Activated CD8-positive, alpha-beta memory T cell treated with anti-CD3 and anti-CD28 coated beads, Interleukin-2, amount 50 U/mL, for 4 hours (primary cell): ENCODE measurements around the gene ERBIN.
"Not testable (repeated sequence)": the region's sequence is repeated elsewhere in the genome, so short reads cannot be mapped to it uniquely, and the experiment has no call there.

Source experiments
- DNase-seq: peaks from one replicate; pipeline ENCODE4 v3.0.0-alpha.2; 2020

Gene ERBIN

GRCh38 chr5:65923339-65923738 is 3.0 kb upstream of the ERBIN start:
- DNase-seq = no peak

- DNase-seq = no peak
These were observed 1.9 kb upstream of the ERBIN start for GRCh38 chr5:65924366-65925043.

GRCh38 chr5:65925044-65925600 is 1.3 kb upstream of the ERBIN start:
- DNase-seq = peak; percentile 69

- peak; percentile 77 for DNase-seq
These were observed 637 bp upstream of the ERBIN start for GRCh38 chr5:65925601-65926275.

- DNase-seq = no peak
These were observed 518 bp downstream of the ERBIN start for GRCh38 chr5:65926893-65927292.

GRCh38 chr5:65927503-65928321 is 1.3 kb downstream of the ERBIN start:
- DNase-seq = peak; percentile 18

GRCh38 chr5:65928322-65928752 is 2.0 kb downstream of the ERBIN start:
- no peak for DNase-seq

- DNase-seq = no peak
These were observed 2.5 kb downstream of the ERBIN start for GRCh38 chr5:65928860-65929259.

- no peak for DNase-seq
These were observed 6.3 kb downstream of the ERBIN start for GRCh38 chr5:65932676-65933075.

- no peak for DNase-seq
These were observed 6.9 kb downstream of the ERBIN start for GRCh38 chr5:65933295-65933694.

GRCh38 chr5:65938256-65938655 is 11.9 kb downstream of the ERBIN start:
- no peak for DNase-seq

- DNase-seq = no peak
These were observed 17.4 kb downstream of the ERBIN start for GRCh38 chr5:65943771-65944170.

GRCh38 chr5:65946198-65946745 is 19.9 kb downstream of the ERBIN start:
- no peak for DNase-seq

GRCh38 chr5:65948115-65948747 is 21.9 kb downstream of the ERBIN start:
- no peak for DNase-seq

- DNase-seq = no peak
These were observed 25.0 kb downstream of the ERBIN start for GRCh38 chr5:65951330-65951729.

- DNase-seq = no peak
These were observed 25.9 kb downstream of the ERBIN start for GRCh38 chr5:65952259-65952658.

- no peak for DNase-seq
These were observed 27.8 kb downstream of the ERBIN start for GRCh38 chr5:65954200-65954599.

- DNase-seq = no peak
These were observed 29.4 kb downstream of the ERBIN start for GRCh38 chr5:65955746-65956145.

GRCh38 chr5:65957703-65958102 is 31.3 kb downstream of the ERBIN start:
- not testable (repeated sequence) for DNase-seq

- DNase-seq = no peak
These were observed 35.3 kb downstream of the ERBIN start for GRCh38 chr5:65961633-65962032.

- DNase-seq = no peak
These were observed 41.1 kb downstream of the ERBIN start for GRCh38 chr5:65967288-65968066.
